ENCODE results near the gene FASN. TPM values are rescaled to one million over a fixed set of nuclear protein-coding genes. Genes with fewer than 3 reads are reported as not detected.

FASN gene
- polyA plus RNA-seq, 1 of the 3 experiments (the other 2 are of a cell fraction) = 55.1 TPM

GRCh38 chr17:82078433-82078832 lies 19.6 kb downstream of the FASN start (continued):
- TF ChIP-seq, protein P1, sequence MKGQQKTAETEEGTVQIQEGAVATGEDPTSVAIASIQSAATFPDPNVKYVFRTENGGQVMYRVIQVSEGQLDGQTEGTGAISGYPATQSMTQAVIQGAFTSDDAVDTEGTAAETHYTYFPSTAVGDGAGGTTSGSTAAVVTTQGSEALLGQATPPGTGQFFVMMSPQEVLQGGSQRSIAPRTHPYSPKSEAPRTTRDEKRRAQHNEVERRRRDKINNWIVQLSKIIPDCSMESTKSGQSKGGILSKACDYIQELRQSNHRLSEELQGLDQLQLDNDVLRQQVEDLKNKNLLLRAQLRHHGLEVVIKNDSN (IDR thresholded peaks at IDR 0.05; ENCODE audit: borderline replicate concordance, low read depth) = no peak
- TF ChIP-seq JUND (IDR thresholded peaks at IDR 0.05) (no peak), FOXJ3 (CRISPR knock-in tag; IDR thresholded peaks at IDR 0.05) (no peak)

DNA sequence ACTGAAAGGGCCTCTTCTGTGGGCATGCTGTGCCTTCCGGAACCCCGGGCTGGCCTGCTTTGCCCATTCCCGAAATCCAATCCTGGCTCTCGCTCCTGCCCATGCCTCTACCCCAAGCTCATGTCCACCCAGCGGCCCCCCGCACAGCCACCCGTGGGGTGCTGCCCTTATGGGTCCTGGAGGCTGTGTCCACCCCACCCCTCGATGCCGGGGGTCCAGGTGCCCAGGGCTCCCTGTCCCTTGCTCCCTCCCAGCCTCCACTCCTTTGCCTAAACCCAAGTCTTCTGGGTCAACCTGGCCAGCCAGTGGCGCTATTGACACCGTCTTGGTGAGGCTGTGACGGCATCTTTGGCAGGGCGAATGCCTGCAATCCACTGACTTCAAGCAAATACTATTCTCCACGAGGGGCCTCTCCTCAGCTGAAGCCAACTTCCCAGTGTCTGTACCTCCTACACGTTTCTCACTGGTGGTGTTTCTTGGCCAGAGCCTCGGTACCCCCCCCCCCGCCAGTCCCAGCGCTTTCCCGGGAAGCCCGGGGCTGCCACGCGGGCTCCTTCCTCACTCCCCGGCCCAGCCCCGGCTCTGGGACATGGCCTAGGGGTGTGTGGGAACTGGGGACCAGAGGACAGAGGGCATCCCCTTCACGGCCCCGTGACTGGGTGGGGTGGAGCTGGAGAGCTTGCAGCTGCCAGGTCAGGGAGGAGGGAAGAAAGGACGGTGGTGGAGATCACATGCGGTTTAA lies 20.2 kb downstream of the FASN start:
- Histone ChIP-seq H3K9me3 (no peaks in the 10 kb centered on the region), H4K20me1 (ENCODE audit: insufficient read depth) (no peaks in the 10 kb centered on the region), H3K36me3 (replicated peaks in 1 of 2; ENCODE audit: control insufficient read depth in 1 of 2, insufficient read depth in 2 of 2, low read length in 1 of 2) (peaks cover 16 to 42% of the 10 kb centered on the region in 2 experiments), H3K9ac (no peak overlapping the region), H2AFZ (ENCODE audit: low read depth) (no peak overlapping the region), H3K27me3 (ENCODE audit: insufficient read depth) (no peaks in the 10 kb centered on the region), H3K9me2 (no peaks in the 10 kb centered on the region), H3K79me2 (ENCODE audit: insufficient read depth) (no peaks in the 10 kb centered on the region), H3F3A (replicated peaks; ENCODE audit: insufficient read depth) (peaks cover 17% of the 10 kb centered on the region), H3K4me3 (ENCODE audit: low read depth in 2 of 2, low read length in 1 of 2) (no peak overlapping the region), H3K4me1 (ENCODE audit: control insufficient read depth in 1 of 2, insufficient read depth in 2 of 2, low read depth in 1 of 2, low read length in 1 of 2) (no peaks in the 10 kb centered on the region), H3K27ac (ENCODE audit: low read depth in 2 of 2, low read length in 1 of 2) (no peak overlapping the region), H3K4me2 (no peak overlapping the region)
- no peak for DNase-seq
- 88% methylated on average over 25 of the region's 28 CpGs for WGBS (ENCODE audit: low lambda C conversion rate)
- CTCF ChIA-PET = interaction anchor here (0.7 to 2.2 kb wide), 4 partner anchors 27 to 118 kb away, joined by 4 to 14 read pairs (median 4); partner anchors contain the start of gene DCXR
- TF ChIP-seq GATA2 (CRISPR knock-in tag; IDR thresholded peaks at IDR 0.05) (no peak), ELF1 (IDR thresholded peaks at IDR 0.05) (no peak), POLR2AphosphoS5 (IDR thresholded peaks at IDR 0.05; ENCODE audit: low read depth, low read length) (no peak), MXI1 (IDR thresholded peaks at IDR 0.05; ENCODE audit: low read depth, low read length) (no peak), NFIC (IDR thresholded peaks at IDR 0.05; ENCODE audit: borderline replicate concordance) (no peak), RAD21 (IDR thresholded peaks at IDR 0.05; ENCODE audit: low read length) (no peak), TAF1 (IDR thresholded peaks at IDR 0.05; ENCODE audit: borderline replicate concordance, low read depth, low read length) (no peak), NRF1 (IDR thresholded peaks at IDR 0.05; ENCODE audit: low read depth, low read length) (no peak), JUND (IDR thresholded peaks at IDR 0.05) (no peak)
- TF ChIP-seq, protein P2, sequence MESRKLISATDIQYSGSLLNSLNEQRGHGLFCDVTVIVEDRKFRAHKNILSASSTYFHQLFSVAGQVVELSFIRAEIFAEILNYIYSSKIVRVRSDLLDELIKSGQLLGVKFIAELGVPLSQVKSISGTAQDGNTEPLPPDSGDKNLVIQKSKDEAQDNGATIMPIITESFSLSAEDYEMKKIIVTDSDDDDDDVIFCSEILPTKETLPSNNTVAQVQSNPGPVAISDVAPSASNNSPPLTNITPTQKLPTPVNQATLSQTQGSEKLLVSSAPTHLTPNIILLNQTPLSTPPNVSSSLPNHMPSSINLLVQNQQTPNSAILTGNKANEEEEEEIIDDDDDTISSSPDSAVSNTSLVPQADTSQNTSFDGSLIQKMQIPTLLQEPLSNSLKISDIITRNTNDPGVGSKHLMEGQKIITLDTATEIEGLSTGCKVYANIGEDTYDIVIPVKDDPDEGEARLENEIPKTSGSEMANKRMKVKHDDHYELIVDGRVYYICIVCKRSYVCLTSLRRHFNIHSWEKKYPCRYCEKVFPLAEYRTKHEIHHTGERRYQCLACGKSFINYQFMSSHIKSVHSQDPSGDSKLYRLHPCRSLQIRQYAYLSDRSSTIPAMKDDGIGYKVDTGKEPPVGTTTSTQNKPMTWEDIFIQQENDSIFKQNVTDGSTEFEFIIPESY (IDR thresholded peaks at IDR 0.05; ENCODE audit: borderline replicate concordance, low read depth) = no peak
- TF ChIP-seq, protein P3, sequence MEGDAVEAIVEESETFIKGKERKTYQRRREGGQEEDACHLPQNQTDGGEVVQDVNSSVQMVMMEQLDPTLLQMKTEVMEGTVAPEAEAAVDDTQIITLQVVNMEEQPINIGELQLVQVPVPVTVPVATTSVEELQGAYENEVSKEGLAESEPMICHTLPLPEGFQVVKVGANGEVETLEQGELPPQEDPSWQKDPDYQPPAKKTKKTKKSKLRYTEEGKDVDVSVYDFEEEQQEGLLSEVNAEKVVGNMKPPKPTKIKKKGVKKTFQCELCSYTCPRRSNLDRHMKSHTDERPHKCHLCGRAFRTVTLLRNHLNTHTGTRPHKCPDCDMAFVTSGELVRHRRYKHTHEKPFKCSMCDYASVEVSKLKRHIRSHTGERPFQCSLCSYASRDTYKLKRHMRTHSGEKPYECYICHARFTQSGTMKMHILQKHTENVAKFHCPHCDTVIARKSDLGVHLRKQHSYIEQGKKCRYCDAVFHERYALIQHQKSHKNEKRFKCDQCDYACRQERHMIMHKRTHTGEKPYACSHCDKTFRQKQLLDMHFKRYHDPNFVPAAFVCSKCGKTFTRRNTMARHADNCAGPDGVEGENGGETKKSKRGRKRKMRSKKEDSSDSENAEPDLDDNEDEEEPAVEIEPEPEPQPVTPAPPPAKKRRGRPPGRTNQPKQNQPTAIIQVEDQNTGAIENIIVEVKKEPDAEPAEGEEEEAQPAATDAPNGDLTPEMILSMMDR (IDR thresholded peaks at IDR 0.05) = no peak
- POLR2A ChIA-PET = no interaction called here
